Measurements from ENCODE around the gene CCNY.
A peak's percentile ranks its signal among the peaks of the same experiment; 100 is the strongest.

Gene CCNY

GRCh38 chr10:35387768-35388167 is 51.5 kb downstream of the CCNY start:
- TF ChIP-seq RAD21 (IDR thresholded peaks at IDR 0.05; ENCODE audit: low read depth) (0 out of 2 replicates have a peak, but pooled peaks have one; percentile 2), MAX (IDR thresholded peaks at IDR 0.05) (no peak), CEBPB (IDR thresholded peaks at IDR 0.05) (0 out of 2 replicates have a peak, but pooled peaks have one; percentile 11), TEAD4 (IDR thresholded peaks at IDR 0.05) (peak; percentile 28; the same call in 1 of the 2 replicates), FOXM1 (IDR thresholded peaks at IDR 0.05; ENCODE audit: borderline replicate concordance, low read depth) (no peak), NFIC (IDR thresholded peaks at IDR 0.05) (peak; percentile 80)

DNA sequence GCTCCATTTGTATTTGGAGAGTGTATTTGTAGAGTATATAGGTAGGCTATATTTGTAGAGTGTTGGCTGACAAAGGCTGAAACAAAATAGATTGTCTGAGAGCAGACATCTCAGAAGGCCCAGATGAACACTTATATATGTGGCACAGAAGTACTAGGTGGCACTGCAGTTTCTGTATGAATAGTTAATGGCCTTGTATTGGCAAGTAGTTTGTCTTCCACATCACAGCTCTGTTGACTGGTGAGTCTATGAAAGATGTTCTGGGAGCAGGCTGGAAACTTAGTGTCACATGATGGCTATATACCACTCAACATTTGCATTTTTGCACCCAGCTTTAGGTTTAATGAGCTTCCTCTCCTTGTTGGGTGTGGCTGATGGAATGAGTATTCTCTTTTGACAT is 51.9 kb downstream of the CCNY start:
- TF ChIP-seq CEBPB (IDR thresholded peaks at IDR 0.05) (no peak), USF1 (IDR thresholded peaks at IDR 0.05) (no peak), ZBTB7A (IDR thresholded peaks at IDR 0.05; ENCODE audit: low read depth) (no peak), TCF12 (IDR thresholded peaks at IDR 0.05; ENCODE audit: low read depth) (no peak), TAF1 (IDR thresholded peaks at IDR 0.05; ENCODE audit: low read depth) (no peak), EP300 (IDR thresholded peaks at IDR 0.05; ENCODE audit: borderline replicate concordance) (no peak)

GRCh38 chr10:35388682-35389081 is 52.4 kb downstream of the CCNY start:
- TF ChIP-seq REST (IDR thresholded peaks at IDR 0.05; ENCODE audit: low read depth) (no peak), NFIC (IDR thresholded peaks at IDR 0.05) (no peak), YY1 (IDR thresholded peaks at IDR 0.05; ENCODE audit: low read depth) (no peak), CEBPB (IDR thresholded peaks at IDR 0.05) (no peak), TEAD4 (IDR thresholded peaks at IDR 0.05) (no peak), EGR1 (IDR thresholded peaks at IDR 0.05) (no peak), FOXM1 (IDR thresholded peaks at IDR 0.05; ENCODE audit: borderline replicate concordance, low read depth) (no peak), TAF1 (IDR thresholded peaks at IDR 0.05; ENCODE audit: low read depth) (no peak), RAD21 (IDR thresholded peaks at IDR 0.05; ENCODE audit: low read depth) (no peak), TCF12 (IDR thresholded peaks at IDR 0.05; ENCODE audit: low read depth) (no peak), MAX (IDR thresholded peaks at IDR 0.05) (no peak), CREB1 (IDR thresholded peaks at IDR 0.05; ENCODE audit: low read depth) (no peak), ZBTB7A (IDR thresholded peaks at IDR 0.05; ENCODE audit: low read depth) (no peak)

- TF ChIP-seq ZBTB7A (IDR thresholded peaks at IDR 0.05; ENCODE audit: low read depth) (no peak), MAX (IDR thresholded peaks at IDR 0.05) (no peak), YY1 (IDR thresholded peaks at IDR 0.05; ENCODE audit: low read depth) (no peak), CEBPB (IDR thresholded peaks at IDR 0.05) (no peak), TEAD4 (IDR thresholded peaks at IDR 0.05) (no peak), FOXM1 (IDR thresholded peaks at IDR 0.05; ENCODE audit: borderline replicate concordance, low read depth) (no peak), CREB1 (IDR thresholded peaks at IDR 0.05; ENCODE audit: low read depth) (no peak)
These were observed 54.0 kb downstream of the CCNY start for GRCh38 chr10:35390161-35390840.

GRCh38 chr10:35390843-35391152 is 54.5 kb downstream of the CCNY start:
- no peak for TF ChIP-seq MAX (IDR thresholded peaks at IDR 0.05)
- no peak for TF ChIP-seq REST (IDR thresholded peaks at IDR 0.05; ENCODE audit: low read depth)
- TF ChIP-seq TEAD4 (IDR thresholded peaks at IDR 0.05): no peak

DNA sequence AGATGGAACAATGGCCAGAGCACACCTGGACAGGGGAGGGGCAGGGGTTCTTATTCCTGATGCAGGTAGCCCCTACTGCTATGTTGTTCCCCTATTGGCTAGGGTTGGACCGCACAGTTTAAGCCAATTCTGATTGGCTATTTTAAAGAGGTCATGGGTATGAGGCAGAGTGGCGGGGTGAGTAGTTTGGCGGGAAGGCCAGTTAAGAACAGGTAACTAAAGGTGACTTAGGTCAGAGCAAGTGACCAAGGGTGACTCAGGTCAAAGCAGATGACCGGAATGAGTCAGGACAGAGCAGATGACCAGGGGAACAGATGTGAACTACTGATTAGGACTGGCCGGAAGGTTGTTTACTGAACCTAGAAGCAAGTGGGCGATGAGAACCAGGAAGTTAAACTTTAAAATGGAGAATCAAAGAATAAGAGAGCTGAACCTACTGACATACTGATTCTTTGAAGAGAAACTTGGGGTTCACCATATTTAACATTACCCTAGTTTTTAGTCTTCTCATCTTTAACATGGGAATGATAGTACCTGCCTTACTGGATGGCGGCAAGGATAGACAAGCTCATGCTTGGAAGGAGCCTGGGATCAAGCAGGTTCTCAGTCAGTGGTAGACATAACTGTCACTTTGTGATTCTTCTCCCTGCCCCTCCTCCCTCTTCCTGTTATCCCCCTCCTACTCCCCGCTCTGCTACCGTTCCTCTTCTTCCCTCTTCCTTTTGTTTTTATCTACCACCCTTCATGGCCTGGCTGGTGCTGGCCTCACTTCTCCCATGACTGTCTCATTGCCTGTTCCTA is 55.0 kb downstream of the CCNY start:
- TF ChIP-seq TAF1 (IDR thresholded peaks at IDR 0.05; ENCODE audit: low read depth) (no peak), NFIC (IDR thresholded peaks at IDR 0.05) (no peak), EP300 (IDR thresholded peaks at IDR 0.05; ENCODE audit: borderline replicate concordance) (no peak), USF1 (IDR thresholded peaks at IDR 0.05) (no peak), TEAD4 (IDR thresholded peaks at IDR 0.05) (no peak)

All from Ishikawa (cell line).